ENCODE results near the gene MRO. TPM values are rescaled to one million over a fixed set of nuclear protein-coding genes. Genes with fewer than 3 reads are reported as not detected.

MRO gene
- total and polyA plus RNA-seq, 12 donors: 0.22 to 4.3 (median 1.6) TPM

- ATAC-seq (no peak), DNase-seq (no peak)
- Histone ChIP-seq H3K4me1 (no peaks in the 10 kb centered on the region), H3K4me3 (no peak overlapping the region), H3K27me3 (no peaks in the 10 kb centered on the region), H3K27ac (no peak overlapping the region), H3K36me3 (no peaks in the 10 kb centered on the region), H3K9me3 (peaks cover 0 to 3% (median 0%) of the 10 kb centered on the region in 11 donors)
- intact Hi-C loops (cut with DNase I): no loop called here
- TF ChIP-seq CTCF (IDR thresholded peaks at IDR 0.05): no peak
- 77 to 94% methylated on average over 4 of the region's 4 CpGs for WGBS, 2 donors
These were observed 43.4 kb downstream of the MRO start for GRCh38 chr18:50776383-50776782.

- intact Hi-C loops (cut with DNase I): no loop called here
These were observed 44.1 kb downstream of the MRO start for GRCh38 chr18:50775726-50776125.

GRCh38 chr18:50775207-50775606, 44.6 kb downstream of the MRO start:
- intact Hi-C loops (cut with DNase I): no loop called here
- no peaks in the 10 kb centered on the region for H3K4me1 ChIP-seq
- no peak for TF ChIP-seq CTCF (IDR thresholded peaks at IDR 0.05)
- WGBS, 2 donors: 72 to 78% methylated on average over 9 of the region's 9 CpGs
- H3K4me3 ChIP-seq: no peak overlapping the region
- ATAC-seq (no peak), DNase-seq (no peak)
- H3K36me3 ChIP-seq: no peaks in the 10 kb centered on the region
- H3K27me3 ChIP-seq: no peaks in the 10 kb centered on the region
- H3K27ac ChIP-seq: no peak overlapping the region
- H3K9me3 ChIP-seq: peaks cover 0 to 11% (median 0%) of the 10 kb centered on the region in 11 donors

More at GRCh38 chr18:50775726-50776125, 44.1 kb downstream of the MRO start:
- no peak for TF ChIP-seq CTCF (IDR thresholded peaks at IDR 0.05)
- DNase-seq (no peak), ATAC-seq (no peak)
- Histone ChIP-seq H3K27me3 (no peaks in the 10 kb centered on the region), H3K4me1 (no peaks in the 10 kb centered on the region), H3K36me3 (no peaks in the 10 kb centered on the region), H3K9me3 (peaks cover 0 to 6% (median 0%) of the 10 kb centered on the region in 11 donors), H3K4me3 (no peak overlapping the region), H3K27ac (no peak overlapping the region)
- WGBS, 2 donors: 88 to 91% methylated on average over 14 of the region's 14 CpGs

- DNase-seq (no peak), ATAC-seq (no peak)
- peaks cover 0 to 39% (median 12%) of the 10 kb centered on the region in 11 donors for H3K9me3 ChIP-seq
- H3K36me3 ChIP-seq: no peaks in the 10 kb centered on the region
- no peak overlapping the region for H3K4me3 ChIP-seq
- intact Hi-C loops (cut with DNase I): no loop called here
- TF ChIP-seq CTCF (IDR thresholded peaks at IDR 0.05): no peak
- no peak overlapping the region for H3K27ac ChIP-seq
- no peaks in the 10 kb centered on the region for H3K4me1 ChIP-seq
- H3K27me3 ChIP-seq: no peaks in the 10 kb centered on the region
These were observed 50.4 kb downstream of the MRO start for GRCh38 chr18:50769463-50769862.

All from heart right ventricle (tissue), 16 donors.